HepG2 (cell line): ENCODE results near the gene B3GNT5.

ENCODE experiments used
- ATF6 ChIP-seq: sonication (generic); formaldehyde crosslinking; conservative IDR thresholded peaks from 2 replicates; pipeline ENCODE4 v1.4.0; 2020; ENCODE audit warnings: missing genetic modification reagents
- POLR2AphosphoS5 ChIP-seq: IDR thresholded peaks from 2 replicates; pipeline ENCODE4 v1.6.1; 2012; ENCODE audit warnings: low read depth, low read length
- TP53 ChIP-seq: sonication (generic); formaldehyde crosslinking; conservative IDR thresholded peaks from 2 replicates; pipeline ENCODE4 v1.4.0; 2020; ENCODE audit warnings: missing genetic modification reagents
- ZNF589 ChIP-seq: sonication (generic); formaldehyde crosslinking; conservative IDR thresholded peaks from 2 replicates; pipeline ENCODE4 v1.8.0; 2022; ENCODE audit warnings: mild to moderate bottlenecking, moderate library complexity, missing genetic modification reagents
- TF ChIP-seq, protein P1 (sequence below): sonication (generic); formaldehyde crosslinking; IDR thresholded peaks from 2 replicates; pipeline ENCODE4 v1.4.0; 2020; ENCODE audit warnings: missing genetic modification reagents
- TF ChIP-seq, protein P2 (sequence below): sonication (generic); formaldehyde crosslinking; IDR thresholded peaks from 2 replicates; pipeline ENCODE4 v1.5.0; 2020; ENCODE audit warnings: mild to moderate bottlenecking, missing genetic modification reagents, moderate library complexity

DNA sequence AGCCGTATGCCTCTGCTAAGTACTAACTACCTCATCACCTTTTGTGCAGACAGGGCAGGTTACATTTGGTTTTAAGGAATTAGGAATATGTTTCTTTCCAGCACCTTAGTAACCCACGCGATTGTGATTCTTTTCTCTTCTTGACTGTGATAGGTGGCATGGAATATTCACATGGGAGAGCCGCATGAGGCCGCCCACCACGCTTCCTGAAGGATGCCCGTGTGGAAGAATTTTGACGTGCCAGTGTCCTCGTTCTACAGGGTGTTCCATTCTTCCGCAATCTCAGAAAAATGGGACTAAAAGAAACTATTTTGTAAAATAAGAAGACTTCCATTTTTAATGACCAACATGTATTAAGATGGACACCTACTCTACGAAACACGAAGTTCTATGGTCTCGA lies 16.3 kb downstream of the B3GNT5 start:
- TF ChIP-seq, protein P1, sequence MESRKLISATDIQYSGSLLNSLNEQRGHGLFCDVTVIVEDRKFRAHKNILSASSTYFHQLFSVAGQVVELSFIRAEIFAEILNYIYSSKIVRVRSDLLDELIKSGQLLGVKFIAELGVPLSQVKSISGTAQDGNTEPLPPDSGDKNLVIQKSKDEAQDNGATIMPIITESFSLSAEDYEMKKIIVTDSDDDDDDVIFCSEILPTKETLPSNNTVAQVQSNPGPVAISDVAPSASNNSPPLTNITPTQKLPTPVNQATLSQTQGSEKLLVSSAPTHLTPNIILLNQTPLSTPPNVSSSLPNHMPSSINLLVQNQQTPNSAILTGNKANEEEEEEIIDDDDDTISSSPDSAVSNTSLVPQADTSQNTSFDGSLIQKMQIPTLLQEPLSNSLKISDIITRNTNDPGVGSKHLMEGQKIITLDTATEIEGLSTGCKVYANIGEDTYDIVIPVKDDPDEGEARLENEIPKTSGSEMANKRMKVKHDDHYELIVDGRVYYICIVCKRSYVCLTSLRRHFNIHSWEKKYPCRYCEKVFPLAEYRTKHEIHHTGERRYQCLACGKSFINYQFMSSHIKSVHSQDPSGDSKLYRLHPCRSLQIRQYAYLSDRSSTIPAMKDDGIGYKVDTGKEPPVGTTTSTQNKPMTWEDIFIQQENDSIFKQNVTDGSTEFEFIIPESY, result no peak
- TF ChIP-seq TP53 (CRISPR knock-in tag) (no peak), ZNF589 (CRISPR knock-in tag) (no peak), POLR2AphosphoS5 (no peak), ATF6 (CRISPR knock-in tag) (no peak)
- TF ChIP-seq, protein P2, sequence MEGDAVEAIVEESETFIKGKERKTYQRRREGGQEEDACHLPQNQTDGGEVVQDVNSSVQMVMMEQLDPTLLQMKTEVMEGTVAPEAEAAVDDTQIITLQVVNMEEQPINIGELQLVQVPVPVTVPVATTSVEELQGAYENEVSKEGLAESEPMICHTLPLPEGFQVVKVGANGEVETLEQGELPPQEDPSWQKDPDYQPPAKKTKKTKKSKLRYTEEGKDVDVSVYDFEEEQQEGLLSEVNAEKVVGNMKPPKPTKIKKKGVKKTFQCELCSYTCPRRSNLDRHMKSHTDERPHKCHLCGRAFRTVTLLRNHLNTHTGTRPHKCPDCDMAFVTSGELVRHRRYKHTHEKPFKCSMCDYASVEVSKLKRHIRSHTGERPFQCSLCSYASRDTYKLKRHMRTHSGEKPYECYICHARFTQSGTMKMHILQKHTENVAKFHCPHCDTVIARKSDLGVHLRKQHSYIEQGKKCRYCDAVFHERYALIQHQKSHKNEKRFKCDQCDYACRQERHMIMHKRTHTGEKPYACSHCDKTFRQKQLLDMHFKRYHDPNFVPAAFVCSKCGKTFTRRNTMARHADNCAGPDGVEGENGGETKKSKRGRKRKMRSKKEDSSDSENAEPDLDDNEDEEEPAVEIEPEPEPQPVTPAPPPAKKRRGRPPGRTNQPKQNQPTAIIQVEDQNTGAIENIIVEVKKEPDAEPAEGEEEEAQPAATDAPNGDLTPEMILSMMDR (CRISPR knock-in tag), result no peak
